IPS-18c (cell line): ENCODE data around the gene ZNF783.
"Not testable (repeated sequence)": the region's sequence is repeated elsewhere in the genome, so short reads cannot be mapped to it uniquely, and the experiment has no call there.

Experiments
- H3K4me3 ChIP-seq: 2 replicates; pipeline ENCODE4 v1.7.0; 2013; ENCODE audit warnings: low read depth, mild to moderate bottlenecking, low read length, moderate library complexity; ENCODE audit not compliant: insufficient read depth
- H3K9me3 ChIP-seq: one replicate; pipeline ENCODE4 v1.6.1; 2013; ENCODE audit warnings: mild to moderate bottlenecking, low read length, moderate library complexity; ENCODE audit not compliant: control insufficient read depth, insufficient read depth

Gene ZNF783

GRCh38 chr7:149332602-149333320 is 70.8 kb downstream of the ZNF783 start:
- H3K4me3 ChIP-seq, H3K9me3 ChIP-seq: not testable (repeated sequence)

- no peak overlapping the region for H3K4me3 ChIP-seq
- no peaks in the 10 kb centered on the region for H3K9me3 ChIP-seq
These were observed 71.3 kb downstream of the ZNF783 start for GRCh38 chr7:149333321-149333717.

DNA sequence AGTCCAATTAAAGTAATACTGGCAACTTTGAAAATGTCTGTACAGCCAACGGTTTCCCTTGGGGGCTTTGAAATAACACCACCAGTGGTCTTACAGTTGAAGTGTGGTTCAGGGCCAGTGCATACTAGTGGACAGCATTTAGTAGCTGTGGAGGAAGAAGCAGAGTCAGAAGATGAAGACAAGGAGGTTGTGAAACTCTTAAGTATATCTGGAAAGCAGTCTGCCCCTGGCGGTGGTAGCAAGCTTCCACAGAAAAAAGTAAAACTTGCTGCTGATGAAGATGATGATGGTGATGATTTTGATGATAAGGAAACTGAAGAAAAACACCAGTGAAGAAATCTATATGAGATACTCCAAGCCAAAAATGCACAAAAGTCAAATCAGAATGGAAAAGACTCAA is 72.2 kb downstream of the ZNF783 start:
- no peaks in the 10 kb centered on the region for H3K9me3 ChIP-seq
- no peak overlapping the region for H3K4me3 ChIP-seq
